Suprapubic skin (tissue), 4 donors: ENCODE measurements around the gene EIF3K.

Experiments used
- CTCF ChIP-seq, 2 donors: fragments of 200-600 bp in 1 of 2; fragments of 450-650 bp in 1 of 2; sonication (generic) in 1 of 2; IDR thresholded peaks; one replicate each; pipeline ENCODE4 v1.5.1; 2016 to 2019; ENCODE audit warnings: antibody characterized with exemption in 2 of 2, mild to moderate bottlenecking in 1 of 2, moderate library complexity in 1 of 2
- EP300 ChIP-seq: sonication (generic); formaldehyde crosslinking; IDR thresholded peaks from one replicate; pipeline ENCODE4 v1.6.1; 2017; ENCODE audit warnings: antibody characterized with exemption
- POLR2A ChIP-seq, 2 donors: fragments of 450-650 bp; IDR thresholded peaks; one replicate each; pipeline ENCODE4 v1.6.1; 2017; ENCODE audit warnings: antibody characterized with exemption in 2 of 2, mild to moderate bottlenecking in 2 of 2, moderate library complexity in 2 of 2
- POLR2AphosphoS5 ChIP-seq, 3 donors: sonication (generic); formaldehyde crosslinking; IDR thresholded peaks; one replicate each; pipeline ENCODE4 v1.6.1; 2017; ENCODE audit warnings: antibody characterized with exemption in 3 of 3

- no peak for TF ChIP-seq CTCF (IDR thresholded peaks at IDR 0.05)
- no peak for TF ChIP-seq POLR2AphosphoS5 (IDR thresholded peaks at IDR 0.05)
- no peak for TF ChIP-seq POLR2A (IDR thresholded peaks at IDR 0.05)
- TF ChIP-seq EP300: no peak
Measured at GRCh38 chr19:38640368-38640767, 21.4 kb downstream of the EIF3K start.
